ENCODE data around the gene TLK1.

DNA sequence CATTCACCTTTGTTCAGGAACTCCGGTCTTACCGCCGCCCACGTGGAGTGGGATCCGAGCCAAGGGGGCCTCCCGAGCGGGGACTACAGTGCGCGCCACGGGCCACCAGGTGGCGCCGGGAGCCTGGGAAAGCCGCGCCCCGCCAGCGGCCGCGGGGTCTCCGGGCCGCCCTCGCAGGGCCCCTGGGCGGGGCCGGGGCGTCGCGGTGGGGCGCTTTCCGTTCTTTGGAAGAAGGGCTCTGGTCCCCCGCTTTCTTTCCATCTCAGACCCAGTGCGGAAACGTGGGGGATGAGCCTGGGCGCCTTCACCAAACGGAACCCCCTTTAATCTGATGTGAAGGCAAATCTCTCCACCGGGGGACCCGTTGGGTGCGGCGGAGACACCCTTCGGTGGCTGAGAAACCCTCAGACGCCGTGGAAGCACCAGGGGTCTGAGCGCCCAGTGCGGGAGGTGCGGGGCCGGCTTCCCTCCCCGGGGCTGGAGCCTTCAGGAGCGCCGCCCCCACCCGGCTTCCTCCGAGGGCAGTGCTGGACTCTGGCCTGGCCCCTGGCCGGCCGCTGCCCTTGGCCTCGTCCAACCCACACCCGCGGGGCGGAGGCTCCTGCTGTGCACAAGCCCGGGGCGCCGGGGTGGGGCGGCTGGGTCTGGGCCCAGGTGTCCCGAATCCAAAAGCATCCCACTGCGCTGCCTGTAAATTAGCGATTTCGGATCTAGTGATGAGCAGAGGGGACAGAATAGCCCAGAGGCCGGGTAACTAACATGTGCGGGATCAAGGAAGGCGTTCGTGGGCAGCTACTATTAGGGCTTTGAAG, 187.0 kb downstream of the TLK1 start:
- TF ChIP-seq, protein P1, sequence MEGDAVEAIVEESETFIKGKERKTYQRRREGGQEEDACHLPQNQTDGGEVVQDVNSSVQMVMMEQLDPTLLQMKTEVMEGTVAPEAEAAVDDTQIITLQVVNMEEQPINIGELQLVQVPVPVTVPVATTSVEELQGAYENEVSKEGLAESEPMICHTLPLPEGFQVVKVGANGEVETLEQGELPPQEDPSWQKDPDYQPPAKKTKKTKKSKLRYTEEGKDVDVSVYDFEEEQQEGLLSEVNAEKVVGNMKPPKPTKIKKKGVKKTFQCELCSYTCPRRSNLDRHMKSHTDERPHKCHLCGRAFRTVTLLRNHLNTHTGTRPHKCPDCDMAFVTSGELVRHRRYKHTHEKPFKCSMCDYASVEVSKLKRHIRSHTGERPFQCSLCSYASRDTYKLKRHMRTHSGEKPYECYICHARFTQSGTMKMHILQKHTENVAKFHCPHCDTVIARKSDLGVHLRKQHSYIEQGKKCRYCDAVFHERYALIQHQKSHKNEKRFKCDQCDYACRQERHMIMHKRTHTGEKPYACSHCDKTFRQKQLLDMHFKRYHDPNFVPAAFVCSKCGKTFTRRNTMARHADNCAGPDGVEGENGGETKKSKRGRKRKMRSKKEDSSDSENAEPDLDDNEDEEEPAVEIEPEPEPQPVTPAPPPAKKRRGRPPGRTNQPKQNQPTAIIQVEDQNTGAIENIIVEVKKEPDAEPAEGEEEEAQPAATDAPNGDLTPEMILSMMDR (IDR thresholded peaks at IDR 0.05) = peak in 3 of 4 experiments; percentile 50 to 96 (median 59)
- no peak for TF ChIP-seq EP300 (IDR thresholded peaks at IDR 0.05)
- peak in 2 of 4 donors; percentile 71 to 73 for TF ChIP-seq POLR2AphosphoS5 (IDR thresholded peaks at IDR 0.05)
- TF ChIP-seq POLR2A (IDR thresholded peaks at IDR 0.05) = no peak

All from sigmoid colon (tissue), 4 donors.